Neural cell (in vitro differentiated cells): ENCODE data around the gene IFT122.

Experiments used
- CTCF ChIP-seq: fragments of 450-650 bp; IDR thresholded peaks from 2 replicates; pipeline ENCODE4 v1.5.1; 2014; ENCODE audit warnings: antibody characterized with exemption, mild to moderate bottlenecking, moderate library complexity; ENCODE audit not compliant: poor library complexity, severe bottlenecking
- EP300 ChIP-seq: fragments of 450-650 bp; conservative IDR thresholded peaks from 2 replicates; pipeline ENCODE4 v1.6.1; 2014; ENCODE audit warnings: antibody characterized with exemption, mild to moderate bottlenecking, moderate library complexity; ENCODE audit not compliant: poor library complexity, severe bottlenecking
- POLR2AphosphoS5 ChIP-seq: IDR thresholded peaks from 2 replicates; pipeline ENCODE4 v1.6.1; 2012
- REST ChIP-seq: IDR thresholded peaks from 2 replicates; pipeline ENCODE4 v1.6.1; 2012; ENCODE audit warnings: borderline replicate concordance
- SMC3 ChIP-seq: fragments of 450-650 bp; conservative IDR thresholded peaks from 2 replicates; pipeline ENCODE4 v1.6.1; 2014; ENCODE audit warnings: antibody characterized with exemption, mild to moderate bottlenecking, moderate library complexity; ENCODE audit not compliant: poor library complexity

- TF ChIP-seq CTCF (no peak), REST (no peak), SMC3 (no peak), POLR2AphosphoS5 (no peak), EP300 (no peak)
Observed at GRCh38 chr3:129502641-129503408, 62.8 kb downstream of the IFT122 start.
